Ascending aorta (tissue), 2 donors: Measurements from ENCODE around the gene NXPH4. TPM values are rescaled to one million over a fixed set of nuclear protein-coding genes. Genes with fewer than 3 reads are reported as not detected.
A peak's percentile ranks its signal among the peaks of the same experiment; 100 is the strongest.

Experiments used
- DNase-seq, 2 donors: peaks; one replicate each; pipeline ENCODE4 v3.0.0-alpha.2; 2019; ENCODE audit warnings: low spot score in 2 of 2
- H3K27ac ChIP-seq, 2 donors: fragments of 200-600 bp; sonication (generic); one replicate each; pipeline ENCODE4 v1.5.1; 2016 to 2017; ENCODE audit warnings: mild to moderate bottlenecking in 1 of 2
- H3K27me3 ChIP-seq: fragments of 200-600 bp; sonication (generic); one replicate; pipeline ENCODE4 v1.5.1; 2017
- H3K36me3 ChIP-seq, 2 donors: fragments of 200-600 bp; sonication (generic); one replicate each; pipeline ENCODE4 v1.5.1; 2016
- H3K4me1 ChIP-seq, 2 donors: fragments of 200-600 bp; sonication (generic); one replicate each; pipeline ENCODE4 v1.5.1; 2016 to 2017; ENCODE audit warnings: mild to moderate bottlenecking in 1 of 2
- H3K4me3 ChIP-seq, 2 donors: fragments of 200-600 bp; sonication (generic); one replicate each; pipeline ENCODE4 v1.5.1; 2016 to 2017; ENCODE audit warnings: mild to moderate bottlenecking in 1 of 2
- H3K9me3 ChIP-seq, 2 donors: fragments of 200-600 bp; sonication (generic); one replicate each; pipeline ENCODE4 v1.5.1; 2016
- CTCF ChIP-seq, 3 experiments: fragments of 200-600 bp in 2 of 3; fragments of 450-650 bp in 1 of 3; sonication (generic) in 2 of 3; IDR thresholded peaks; one replicate each; pipeline ENCODE4 v1.5.1; 2016 to 2019; ENCODE audit warnings: antibody characterized with exemption in 3 of 3, mild to moderate bottlenecking in 1 of 3, moderate library complexity in 1 of 3
- intact Hi-C: fragments of 100-400 bp; cut with DNase I; formaldehyde crosslinking; loops from one replicate; pipeline ENCODE4 v1.15.1; 2023
- total RNA-seq: library from RNA; depleted of rRNA; stranded (reverse); fragments of >200 nt; gene quantifications from one replicate; pipeline ENCODE4 v1.1.0, GENCODE V29; 2016

Gene NXPH4
- total RNA-seq, 1 donor from 2014 or later: not detected

GRCh38 chr12:57208631-57209282 is 7.8 kb upstream of the NXPH4 start:
- intact Hi-C loops: no loop called here
- Histone ChIP-seq H3K4me3 (no peak overlapping the region), H3K27me3 (no peaks in the 10 kb centered on the region), H3K9me3 (no peaks in the 10 kb centered on the region), H3K36me3 (peaks cover 80 to 89% of the 10 kb centered on the region in 2 donors), H3K4me1 (peaks cover 0 to 11% of the 10 kb centered on the region in 2 donors), H3K27ac (peak overlapping the region; percentile 28 to 52)
- TF ChIP-seq CTCF (IDR thresholded peaks at IDR 0.05): no peak
- no peak for DNase-seq

- peaks cover 69 to 78% of the 10 kb centered on the region in 2 donors for H3K36me3 ChIP-seq
- intact Hi-C loops: no loop called here
These were observed 6.7 kb upstream of the NXPH4 start for GRCh38 chr12:57209916-57210315.

GRCh38 chr12:57210461-57210860 is 6.1 kb upstream of the NXPH4 start:
- Histone ChIP-seq H3K27me3 (no peaks in the 10 kb centered on the region), H3K36me3 (peaks cover 63 to 72% of the 10 kb centered on the region in 2 donors), H3K9me3 (no peaks in the 10 kb centered on the region), H3K4me3 (no peak overlapping the region), H3K4me1 (peaks cover 0 to 18% of the 10 kb centered on the region in 2 donors), H3K27ac (no peak overlapping the region)
- no peak for TF ChIP-seq CTCF (IDR thresholded peaks at IDR 0.05)
- DNase-seq: no peak
- intact Hi-C loops: no loop called here

More at GRCh38 chr12:57209916-57210315, 6.7 kb upstream of the NXPH4 start:
- Histone ChIP-seq H3K27me3 (no peaks in the 10 kb centered on the region), H3K9me3 (no peaks in the 10 kb centered on the region), H3K4me1 (peaks cover 0 to 18% of the 10 kb centered on the region in 2 donors), H3K4me3 (no peak overlapping the region), H3K27ac (no peak overlapping the region)
- no peak for TF ChIP-seq CTCF (IDR thresholded peaks at IDR 0.05)
- DNase-seq: no peak

GRCh38 chr12:57210926-57211692 is 5.5 kb upstream of the NXPH4 start:
- peaks cover 2 to 23% of the 10 kb centered on the region in 2 donors for H3K4me1 ChIP-seq
- no peaks in the 10 kb centered on the region for H3K9me3 ChIP-seq
- intact Hi-C loops: no loop called here
- H3K4me3 ChIP-seq: no peak overlapping the region
- TF ChIP-seq CTCF (IDR thresholded peaks at IDR 0.05): no peak
- no peaks in the 10 kb centered on the region for H3K27me3 ChIP-seq
- peak overlapping the region in 1 of 2 donors; percentile 51 for H3K27ac ChIP-seq
- H3K36me3 ChIP-seq: peaks cover 57 to 66% of the 10 kb centered on the region in 2 donors
- no peak for DNase-seq

GRCh38 chr12:57211791-57212700 is 4.5 kb upstream of the NXPH4 start:
- Histone ChIP-seq H3K4me3 (no peak overlapping the region), H3K9me3 (no peaks in the 10 kb centered on the region), H3K27ac (peak overlapping the region; percentile 68 to 76), H3K27me3 (no peaks in the 10 kb centered on the region), H3K4me1 (peaks cover 9 to 30% of the 10 kb centered on the region in 2 donors), H3K36me3 (peaks cover 48 to 56% of the 10 kb centered on the region in 2 donors)
- no peak for TF ChIP-seq CTCF (IDR thresholded peaks at IDR 0.05)
- intact Hi-C loops: no loop called here
- no peak for DNase-seq
